IPS-NIHi7 (cell line): Measurements from ENCODE around the gene ZNF493.

Source experiments
- DNase-seq: peaks from one replicate; pipeline ENCODE4 v3.0.0; 2012; ENCODE audit warnings: mixed read lengths; ENCODE audit errors: extremely low spot score

Gene ZNF493

GRCh38 chr19:21463449-21464105, 66.6 kb downstream of the ZNF493 start:
- DNase-seq = peak; percentile 95

DNA sequence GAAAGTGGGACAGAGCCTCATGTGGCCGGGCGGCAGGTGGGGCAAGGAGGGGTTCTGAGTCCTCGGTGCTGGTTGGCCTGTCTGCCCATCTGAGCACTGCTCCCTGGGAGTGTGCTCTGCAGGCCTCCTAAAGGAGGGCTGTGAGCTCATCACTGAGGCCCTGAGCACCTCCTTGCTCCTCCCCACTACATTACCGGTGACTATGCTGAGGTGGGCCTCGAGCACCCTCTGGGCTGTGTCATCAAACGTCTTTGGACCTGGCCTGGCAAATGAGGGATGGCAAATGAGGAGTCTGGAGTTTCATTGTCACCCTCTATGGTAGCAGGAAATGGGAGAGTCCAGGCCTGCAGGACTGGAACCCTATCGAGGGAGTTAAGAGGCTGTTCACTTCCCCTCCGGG, 69.7 kb downstream of the ZNF493 start:
- no peak for DNase-seq

GRCh38 chr19:21468791-21469190, 71.9 kb downstream of the ZNF493 start:
- peak; percentile 31 for DNase-seq

DNA sequence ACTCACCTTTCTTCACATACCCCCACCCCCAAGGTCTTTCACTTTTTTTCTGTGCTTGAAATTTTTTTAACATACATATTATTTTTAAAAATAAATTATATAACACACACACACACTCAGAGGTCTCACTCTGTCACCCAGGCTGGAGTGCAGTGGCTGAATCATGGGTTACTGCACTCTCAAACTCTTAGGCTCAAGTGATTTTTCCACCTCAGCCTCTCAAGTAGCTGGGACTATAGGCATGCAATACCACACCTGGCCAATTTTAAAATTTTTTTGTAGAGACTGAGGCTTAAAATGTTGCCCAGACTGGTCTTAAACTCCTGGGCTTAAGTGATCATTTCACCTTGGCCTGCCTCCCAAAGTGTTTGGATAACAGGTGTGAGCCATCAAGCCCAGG, 75.6 kb downstream of the ZNF493 start:
- DNase-seq = no peak

DNA sequence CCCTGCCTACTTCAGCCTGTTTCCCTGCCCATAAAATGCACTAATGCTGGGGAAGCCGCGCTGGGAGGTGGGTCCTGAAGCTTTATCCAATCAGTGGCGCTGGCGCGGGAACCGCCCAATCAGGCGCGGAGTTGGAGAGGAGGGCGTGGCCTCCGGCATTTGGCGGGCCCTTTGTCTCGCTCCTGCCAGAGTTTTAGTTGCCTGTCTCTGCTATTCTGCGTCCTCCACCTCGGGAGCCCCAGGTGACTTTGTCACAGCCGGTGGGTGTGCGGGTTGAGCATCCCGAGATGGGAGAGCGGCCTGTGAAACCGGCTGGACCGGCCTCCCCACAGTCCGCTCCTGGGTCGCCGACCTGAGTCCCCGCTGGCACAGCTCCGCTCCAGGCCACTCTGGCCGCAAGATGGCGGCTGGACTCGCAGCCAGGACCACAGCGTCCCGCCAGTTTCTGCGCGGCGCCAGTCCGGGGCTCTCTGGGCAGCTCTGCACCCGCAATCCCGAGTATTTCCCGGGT, 77.8 kb downstream of the ZNF493 start:
- DNase-seq = peak; percentile 88
